ENCODE measurements around the gene ERLIN1.

The ERLIN1 gene

DNA sequence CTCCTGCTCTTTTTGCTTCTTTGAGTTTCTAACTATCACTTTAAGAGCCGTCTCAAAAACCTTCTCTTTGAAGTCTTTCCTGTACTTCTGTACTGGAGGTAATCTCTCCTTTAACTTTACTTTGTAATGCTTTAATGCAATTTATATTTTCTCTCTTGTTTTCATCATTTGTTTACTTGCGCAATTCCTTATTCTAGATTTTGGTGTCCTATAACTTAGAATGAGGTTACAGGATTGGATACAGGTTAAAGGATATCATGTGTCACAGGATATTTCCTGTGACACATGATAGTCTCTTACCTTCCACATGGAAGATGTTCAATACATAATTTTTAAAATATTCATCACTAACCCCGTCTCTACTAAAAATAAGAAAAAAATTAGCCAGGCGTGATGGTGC lies 61.7 kb downstream of the ERLIN1 start:
- H3K4me1 ChIP-seq (ENCODE audit: control insufficient read depth in 1 of 2, insufficient read depth in 1 of 2, low read depth in 1 of 2, low read length in 1 of 2): no peaks in the 10 kb centered on the region
- no peak overlapping the region for H3K27ac ChIP-seq
- H3K36me3 ChIP-seq: no peaks in the 10 kb centered on the region
- no peak overlapping the region for H3K4me3 ChIP-seq (ENCODE audit: low read depth in 1 of 2, low read length in 1 of 2)
- no peaks in the 10 kb centered on the region for H3K9me3 ChIP-seq
- no peak for TF ChIP-seq CTCF (IDR thresholded peaks at IDR 0.05)
- no peaks in the 10 kb centered on the region for H3K27me3 ChIP-seq

- H3K36me3 ChIP-seq: no peaks in the 10 kb centered on the region
- no peak overlapping the region for H3K27ac ChIP-seq
- TF ChIP-seq CTCF (IDR thresholded peaks at IDR 0.05): no peak
- H3K9me3 ChIP-seq: no peaks in the 10 kb centered on the region
- H3K4me3 ChIP-seq (ENCODE audit: low read depth in 1 of 2, low read length in 1 of 2): no peak overlapping the region
- no peaks in the 10 kb centered on the region for H3K27me3 ChIP-seq
- H3K4me1 ChIP-seq (ENCODE audit: control insufficient read depth in 1 of 2, insufficient read depth in 1 of 2, low read depth in 1 of 2, low read length in 1 of 2): no peaks in the 10 kb centered on the region
Measured at GRCh38 chr10:100122780-100123179, 63.0 kb downstream of the ERLIN1 start.

- Histone ChIP-seq H3K36me3 (no peaks in the 10 kb centered on the region), H3K4me3 (ENCODE audit: low read depth in 1 of 2, low read length in 1 of 2) (no peak overlapping the region), H3K4me1 (ENCODE audit: control insufficient read depth in 1 of 2, insufficient read depth in 1 of 2, low read depth in 1 of 2, low read length in 1 of 2) (no peaks in the 10 kb centered on the region), H3K9me3 (no peaks in the 10 kb centered on the region), H3K27ac (no peak overlapping the region), H3K27me3 (peaks cover 17% of the 10 kb centered on the region)
- no peak for TF ChIP-seq CTCF (IDR thresholded peaks at IDR 0.05)
Measured at GRCh38 chr10:100120550-100120949, 65.3 kb downstream of the ERLIN1 start.

DNA sequence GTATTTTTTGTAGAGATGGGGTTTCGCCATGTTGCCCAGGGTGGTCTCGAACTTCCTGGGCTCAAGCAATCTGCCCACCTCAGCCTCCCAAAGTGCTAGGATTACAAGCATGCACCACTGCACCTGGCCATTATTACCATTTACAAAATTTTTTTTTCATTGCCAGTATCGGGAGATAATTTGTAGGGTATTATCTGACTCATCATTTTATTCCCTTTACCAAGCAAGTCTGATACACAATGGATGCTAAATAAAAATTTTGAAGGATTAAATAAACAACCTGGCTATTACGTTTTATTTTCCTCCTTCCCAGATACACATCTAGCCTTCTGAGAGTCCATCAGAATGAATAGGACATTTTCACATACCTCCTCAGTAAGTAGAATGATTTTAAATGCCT lies 66.1 kb downstream of the ERLIN1 start:
- Histone ChIP-seq H3K27me3 (peaks cover 25% of the 10 kb centered on the region), H3K4me1 (ENCODE audit: control insufficient read depth in 1 of 2, insufficient read depth in 1 of 2, low read depth in 1 of 2, low read length in 1 of 2) (no peaks in the 10 kb centered on the region), H3K9me3 (no peaks in the 10 kb centered on the region), H3K4me3 (ENCODE audit: low read depth in 1 of 2, low read length in 1 of 2) (no peak overlapping the region), H3K27ac (no peak overlapping the region), H3K36me3 (no peaks in the 10 kb centered on the region)
- TF ChIP-seq CTCF (IDR thresholded peaks at IDR 0.05): no peak

DNA sequence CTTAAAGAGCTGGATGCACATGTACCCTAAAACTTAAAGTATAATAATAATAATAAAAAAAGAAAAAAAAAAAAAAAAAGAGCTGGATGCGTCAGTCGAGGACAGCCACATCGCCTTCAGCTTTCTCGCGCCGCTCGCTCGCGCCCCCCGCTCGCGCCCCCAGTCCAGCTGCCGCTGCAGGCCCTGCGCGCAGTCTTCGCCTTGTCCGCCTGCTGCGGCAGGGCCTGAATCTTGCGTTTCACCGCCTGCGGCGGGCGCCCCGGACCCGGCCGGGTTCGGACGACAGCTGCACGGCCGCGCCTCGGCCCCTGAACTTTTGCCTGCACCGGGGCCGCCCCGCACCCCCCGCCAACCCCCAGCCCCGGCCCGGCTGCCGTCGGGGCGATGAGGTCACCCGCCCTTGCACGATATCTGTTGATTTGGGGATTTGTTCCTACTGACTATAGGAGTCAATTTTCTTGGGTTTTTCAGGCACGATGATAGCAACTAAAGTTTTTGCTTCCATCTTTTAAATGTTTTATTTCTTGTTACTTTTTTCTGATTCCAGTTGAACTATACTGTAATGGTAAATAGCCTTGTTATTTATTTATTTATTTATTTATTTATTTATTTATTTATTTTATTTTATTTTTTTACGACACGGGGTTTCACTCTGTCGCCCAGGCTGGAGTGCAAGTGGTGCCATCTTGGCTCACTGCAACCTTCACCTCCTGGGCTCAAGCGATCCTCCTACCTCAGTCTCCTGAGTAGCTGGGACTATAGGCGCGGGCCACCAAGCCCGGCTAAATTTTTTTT lies 70.7 kb downstream of the ERLIN1 start:
- peaks cover 47% of the 10 kb centered on the region for H3K27me3 ChIP-seq
- no peak for TF ChIP-seq CTCF (IDR thresholded peaks at IDR 0.05)
- no peak overlapping the region for H3K4me3 ChIP-seq (ENCODE audit: low read depth in 1 of 2, low read length in 1 of 2)
- H3K27ac ChIP-seq: no peak overlapping the region
- no peaks in the 10 kb centered on the region for H3K36me3 ChIP-seq
- no peaks in the 10 kb centered on the region for H3K9me3 ChIP-seq
- H3K4me1 ChIP-seq (ENCODE audit: control insufficient read depth in 1 of 2, insufficient read depth in 1 of 2, low read depth in 1 of 2, low read length in 1 of 2): no peaks in the 10 kb centered on the region

Data from neutrophil (primary cell).